ENCODE results near the gene THAP4. TPM values are rescaled to one million over a fixed set of nuclear protein-coding genes. Genes with fewer than 3 reads are reported as not detected.

The THAP4 gene
- total and polyA plus RNA-seq, 2 experiments from 2014 or later: 62.9 to 80.4 TPM

GRCh38 chr2:241599615-241600014 is 37.3 kb downstream of the THAP4 start (continued):
- TF ChIP-seq ZNF462 (CRISPR knock-in tag; IDR thresholded peaks at IDR 0.05) (no peak), ZNF331 (CRISPR knock-in tag; IDR thresholded peaks at IDR 0.05; ENCODE audit: low read depth) (no peak), CREB1 (CRISPR knock-in tag; IDR thresholded peaks at IDR 0.05; ENCODE audit: low read depth) (no peak), NANOG (IDR thresholded peaks at IDR 0.05; ENCODE audit: borderline replicate concordance) (no peak), JUNB (IDR thresholded peaks at IDR 0.05; ENCODE audit: unreplicated experiment) (no peak)

GRCh38 chr2:241598487-241598886 is 38.5 kb downstream of the THAP4 start:
- ATAC-seq: no peak; the same call in 2 of the 3 replicates

More at GRCh38 chr2:241598487-241598886, 38.5 kb downstream of the THAP4 start:
- H3K27me3 ChIP-seq (ENCODE audit: insufficient read depth): no peaks in the 10 kb centered on the region
- 0 out of 2 replicates have a peak, but pooled peaks cover 3% of the 10 kb centered on the region for H3K79me2 ChIP-seq (replicated peaks; ENCODE audit: insufficient read depth)
- peaks cover 7% of the 10 kb centered on the region for H3K36me3 ChIP-seq (ENCODE audit: insufficient read depth)
- no peaks in the 10 kb centered on the region; the same call in 1 of the 2 replicates for H4K20me1 ChIP-seq (replicated peaks; ENCODE audit: insufficient read depth)
- Mint-ChIP-seq H3K27me3 (ENCODE audit: insufficient read depth, low read depth, poor library complexity) (peaks cover 6% of the 10 kb centered on the region), H3K27ac (no peak overlapping the region), H3K9me3 (no peaks in the 10 kb centered on the region), H3K4me1 (no peaks in the 10 kb centered on the region; the same call in 2 of the 3 replicates), H3K4me3 (no peak overlapping the region), H3K36me3 (ENCODE audit: low read depth) (peaks cover 40% of the 10 kb centered on the region)
- H3K4me1 ChIP-seq (ENCODE audit: insufficient read depth): no peaks in the 10 kb centered on the region
- H2AFZ ChIP-seq: no peak overlapping the region
- H3K4me3 ChIP-seq: no peak overlapping the region
- H3K9me2 ChIP-seq (ENCODE audit: insufficient read depth): no peaks in the 10 kb centered on the region
- TF ChIP-seq CTCF (conservative IDR thresholded peaks at IDR 0.05; ENCODE audit: low read depth in 2 of 2) (peak; percentile 39 to 71), ZNF114 (CRISPR knock-in tag; IDR thresholded peaks at IDR 0.05) (no peak)
- peak; percentile 59 for DNase-seq (ENCODE audit: low spot score)
- no peaks in the 10 kb centered on the region for H3F3A ChIP-seq (replicated peaks; ENCODE audit: low read depth)
- H3K27ac ChIP-seq (ENCODE audit: low read depth): no peak overlapping the region
- no peak overlapping the region for H3K4me2 ChIP-seq
